ENCODE measurements around the gene MBTPS2.

The MBTPS2 gene

DNA sequence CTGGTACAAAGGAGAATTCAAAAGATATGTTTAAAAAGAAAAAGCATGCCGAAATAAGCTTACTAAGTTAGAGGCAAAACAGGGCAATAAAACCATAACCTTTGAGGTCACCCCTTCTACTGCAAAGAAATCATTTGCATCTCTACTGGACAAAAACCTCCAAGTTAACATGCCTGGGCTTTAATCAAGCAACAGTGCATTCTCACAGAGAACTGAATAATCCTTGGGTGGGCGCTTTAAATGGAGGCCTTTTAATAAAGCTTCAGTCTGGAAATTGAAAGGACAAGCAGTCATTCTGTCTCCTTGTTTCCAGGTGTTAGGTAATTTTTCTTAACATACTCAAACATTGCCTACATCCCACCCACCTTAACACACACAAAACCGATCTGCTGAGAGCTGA, 66.5 kb downstream of the MBTPS2 start:
- no peak overlapping the region for H3K4me2 ChIP-seq
- H3K79me2 ChIP-seq (ENCODE audit: insufficient read depth, low read depth): no peaks in the 10 kb centered on the region
- H4K20me1 ChIP-seq (ENCODE audit: insufficient read depth): no peaks in the 10 kb centered on the region
- H3K27me3 ChIP-seq (ENCODE audit: insufficient read depth, low read depth): no peaks in the 10 kb centered on the region
- TF ChIP-seq, protein P1, sequence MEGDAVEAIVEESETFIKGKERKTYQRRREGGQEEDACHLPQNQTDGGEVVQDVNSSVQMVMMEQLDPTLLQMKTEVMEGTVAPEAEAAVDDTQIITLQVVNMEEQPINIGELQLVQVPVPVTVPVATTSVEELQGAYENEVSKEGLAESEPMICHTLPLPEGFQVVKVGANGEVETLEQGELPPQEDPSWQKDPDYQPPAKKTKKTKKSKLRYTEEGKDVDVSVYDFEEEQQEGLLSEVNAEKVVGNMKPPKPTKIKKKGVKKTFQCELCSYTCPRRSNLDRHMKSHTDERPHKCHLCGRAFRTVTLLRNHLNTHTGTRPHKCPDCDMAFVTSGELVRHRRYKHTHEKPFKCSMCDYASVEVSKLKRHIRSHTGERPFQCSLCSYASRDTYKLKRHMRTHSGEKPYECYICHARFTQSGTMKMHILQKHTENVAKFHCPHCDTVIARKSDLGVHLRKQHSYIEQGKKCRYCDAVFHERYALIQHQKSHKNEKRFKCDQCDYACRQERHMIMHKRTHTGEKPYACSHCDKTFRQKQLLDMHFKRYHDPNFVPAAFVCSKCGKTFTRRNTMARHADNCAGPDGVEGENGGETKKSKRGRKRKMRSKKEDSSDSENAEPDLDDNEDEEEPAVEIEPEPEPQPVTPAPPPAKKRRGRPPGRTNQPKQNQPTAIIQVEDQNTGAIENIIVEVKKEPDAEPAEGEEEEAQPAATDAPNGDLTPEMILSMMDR (conservative IDR thresholded peaks at IDR 0.05; ENCODE audit: low read depth, low read length): no peak
- no peak overlapping the region for H3K27ac ChIP-seq
- no peaks in the 10 kb centered on the region for H3K4me1 ChIP-seq (ENCODE audit: low read depth, poor library complexity, severe bottlenecking)
- no peak overlapping the region for H2AFZ ChIP-seq (ENCODE audit: low read depth)
- no peaks in the 10 kb centered on the region for H3K36me3 ChIP-seq (ENCODE audit: insufficient read depth)
- no peak overlapping the region for H3K9ac ChIP-seq
- H3K4me3 ChIP-seq (IDR thresholded peaks at IDR 0.05; ENCODE audit: insufficient read depth, low read depth, low read length): no peak overlapping the region

DNA sequence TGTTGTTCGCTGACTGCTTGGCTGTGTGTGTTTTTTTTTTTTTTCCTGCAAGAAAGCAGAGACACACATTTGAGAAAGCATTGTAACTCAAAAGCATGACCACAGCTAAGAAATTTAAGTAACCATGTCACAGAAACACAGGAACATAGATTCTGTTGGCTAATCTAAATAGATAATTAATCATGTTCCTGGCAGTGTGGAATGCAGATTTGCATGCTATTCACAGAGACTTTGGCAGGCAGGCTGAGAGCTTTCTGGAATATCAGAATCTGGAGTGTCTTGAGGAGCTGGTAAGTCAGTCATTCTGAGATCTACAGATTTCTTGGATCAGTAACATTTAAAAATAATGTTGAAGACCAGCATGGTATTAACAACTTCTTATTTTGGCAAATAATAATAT, 67.8 kb downstream of the MBTPS2 start:
- H4K20me1 ChIP-seq (ENCODE audit: insufficient read depth): no peaks in the 10 kb centered on the region
- no peaks in the 10 kb centered on the region for H3K4me1 ChIP-seq (ENCODE audit: low read depth, poor library complexity, severe bottlenecking)
- no peaks in the 10 kb centered on the region for H3K79me2 ChIP-seq (ENCODE audit: insufficient read depth, low read depth)
- no peak overlapping the region for H3K4me2 ChIP-seq
- H2AFZ ChIP-seq (ENCODE audit: low read depth): no peak overlapping the region
- no peaks in the 10 kb centered on the region for H3K36me3 ChIP-seq (ENCODE audit: insufficient read depth)
- H3K27ac ChIP-seq: no peak overlapping the region
- no peak overlapping the region for H3K9ac ChIP-seq
- no peaks in the 10 kb centered on the region for H3K27me3 ChIP-seq (ENCODE audit: insufficient read depth, low read depth)
- H3K4me3 ChIP-seq (IDR thresholded peaks at IDR 0.05; ENCODE audit: insufficient read depth, low read depth, low read length): no peak overlapping the region
- TF ChIP-seq, protein P1 (conservative IDR thresholded peaks at IDR 0.05; ENCODE audit: low read depth, low read length): no peak

DNA sequence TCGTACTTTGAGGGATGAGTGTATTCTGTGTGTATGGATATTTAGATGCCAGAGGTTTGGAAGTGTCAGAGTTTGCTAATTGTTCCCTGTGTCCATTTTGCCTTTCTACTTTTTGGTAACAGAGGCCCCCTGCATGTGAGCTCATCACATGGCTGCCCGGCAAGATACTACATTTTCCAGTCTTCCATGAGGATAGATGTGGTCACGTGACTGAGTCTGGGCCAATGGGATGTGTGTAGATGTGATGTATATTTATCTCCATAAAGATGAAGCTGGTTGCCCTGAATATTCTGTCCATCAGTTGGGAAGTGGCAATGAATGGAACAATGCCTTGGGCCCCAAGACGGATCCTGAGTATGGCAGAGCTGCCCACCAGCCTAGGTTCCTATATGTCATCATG, 72.1 kb downstream of the MBTPS2 start:
- Histone ChIP-seq H2AFZ (ENCODE audit: low read depth) (no peak overlapping the region), H3K4me3 (IDR thresholded peaks at IDR 0.05; ENCODE audit: insufficient read depth, low read depth, low read length) (no peak overlapping the region), H3K79me2 (ENCODE audit: insufficient read depth, low read depth) (no peaks in the 10 kb centered on the region), H3K27me3 (ENCODE audit: insufficient read depth, low read depth) (no peaks in the 10 kb centered on the region), H4K20me1 (ENCODE audit: insufficient read depth) (no peaks in the 10 kb centered on the region), H3K9ac (no peak overlapping the region), H3K27ac (no peak overlapping the region), H3K4me2 (no peak overlapping the region), H3K36me3 (ENCODE audit: insufficient read depth) (no peaks in the 10 kb centered on the region), H3K4me1 (ENCODE audit: low read depth, poor library complexity, severe bottlenecking) (no peaks in the 10 kb centered on the region)
- TF ChIP-seq, protein P1 (conservative IDR thresholded peaks at IDR 0.05; ENCODE audit: low read depth, low read length): no peak

DNA sequence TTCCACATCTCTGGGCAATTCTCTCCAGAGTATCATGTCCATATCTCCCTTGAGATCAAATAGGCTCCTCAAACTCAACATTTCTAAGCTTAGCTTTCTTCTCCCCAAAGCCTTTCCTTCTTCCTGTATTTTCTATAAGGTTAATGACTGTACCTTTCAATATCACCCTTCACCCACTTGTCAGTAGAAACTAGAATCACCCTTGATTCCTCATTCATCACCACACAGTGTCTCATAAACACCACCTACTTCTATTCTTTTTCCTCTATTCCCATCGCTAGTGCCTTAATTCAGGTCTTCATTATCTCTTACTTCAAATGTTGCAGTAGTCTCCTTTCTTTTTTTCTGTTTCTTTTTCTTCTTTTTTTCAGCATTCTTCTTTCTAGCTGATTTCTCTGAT, 72.8 kb downstream of the MBTPS2 start:
- no peaks in the 10 kb centered on the region for H3K27me3 ChIP-seq (ENCODE audit: insufficient read depth, low read depth)
- no peaks in the 10 kb centered on the region for H3K79me2 ChIP-seq (ENCODE audit: insufficient read depth, low read depth)
- no peak overlapping the region for H3K27ac ChIP-seq
- no peak overlapping the region for H3K4me3 ChIP-seq (IDR thresholded peaks at IDR 0.05; ENCODE audit: insufficient read depth, low read depth, low read length)
- H3K9ac ChIP-seq: no peak overlapping the region
- H2AFZ ChIP-seq (ENCODE audit: low read depth): no peak overlapping the region
- H3K36me3 ChIP-seq (ENCODE audit: insufficient read depth): no peaks in the 10 kb centered on the region
- H3K4me2 ChIP-seq: no peak overlapping the region
- H3K4me1 ChIP-seq (ENCODE audit: low read depth, poor library complexity, severe bottlenecking): no peaks in the 10 kb centered on the region
- TF ChIP-seq, protein P1 (conservative IDR thresholded peaks at IDR 0.05; ENCODE audit: low read depth, low read length): no peak
- no peaks in the 10 kb centered on the region for H4K20me1 ChIP-seq (ENCODE audit: insufficient read depth)

DNA sequence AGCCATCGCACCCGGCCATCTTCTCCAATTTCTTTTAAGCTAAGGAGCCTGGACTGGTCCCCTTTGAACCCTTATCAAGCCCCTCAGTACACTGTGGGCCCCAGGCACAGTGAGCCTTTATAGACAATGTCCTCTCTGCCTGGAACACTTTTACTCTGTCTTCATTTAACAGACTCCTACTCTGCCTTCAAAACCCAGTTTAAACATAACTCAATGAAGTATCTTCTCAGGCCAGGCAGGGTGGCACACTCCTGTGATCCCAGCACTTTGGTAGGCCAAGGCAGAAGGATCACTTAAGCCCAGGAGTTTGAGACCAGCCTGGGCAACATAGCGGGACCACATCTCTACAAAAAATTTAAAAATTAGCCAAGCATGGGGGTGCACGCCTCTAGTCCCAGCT, 73.6 kb downstream of the MBTPS2 start:
- TF ChIP-seq, protein P1 (conservative IDR thresholded peaks at IDR 0.05; ENCODE audit: low read depth, low read length): no peak
- Histone ChIP-seq H3K4me3 (IDR thresholded peaks at IDR 0.05; ENCODE audit: insufficient read depth, low read depth, low read length) (no peak overlapping the region), H3K4me1 (ENCODE audit: low read depth, poor library complexity, severe bottlenecking) (no peaks in the 10 kb centered on the region), H3K79me2 (ENCODE audit: insufficient read depth, low read depth) (no peaks in the 10 kb centered on the region), H3K27ac (no peak overlapping the region), H3K4me2 (no peak overlapping the region), H3K36me3 (ENCODE audit: insufficient read depth) (no peaks in the 10 kb centered on the region), H4K20me1 (ENCODE audit: insufficient read depth) (no peaks in the 10 kb centered on the region), H2AFZ (ENCODE audit: low read depth) (no peak overlapping the region), H3K27me3 (ENCODE audit: insufficient read depth, low read depth) (no peaks in the 10 kb centered on the region), H3K9ac (no peak overlapping the region)

All from KMS-11 (cell line).